Natural killer cell (primary cell): ENCODE results near the gene CTBP1. TPM values are rescaled to one million over a fixed set of nuclear protein-coding genes. Genes with fewer than 3 reads are reported as not detected.
A peak's percentile ranks its signal among the peaks of the same experiment; 100 is the strongest.

Experiments used
- ATAC-seq, 3 donors: fragments of 150-1000 bp in 2 of 3; fragments of 200-7000 bp in 1 of 3; cut with Tn5 transposase; 1 replicate in 1 of 3; 2 replicates in 2 of 3; pipeline ENCODE4 v1.10.0; 2021; ENCODE audit warnings: mild to moderate bottlenecking in 2 of 3, moderate library complexity in 2 of 3
- DNase-seq, 2 donors: peaks; one replicate each; pipeline versions ENCODE4 v3.0.0 to v3.0.0-alpha.2; 2013 to 2021; ENCODE audit warnings: mixed read lengths in 1 of 2
- H3K27ac ChIP-seq: one replicate; pipeline ENCODE4 v1.5.1; 2013; ENCODE audit warnings: mild to moderate bottlenecking, low read length
- H3K27me3 ChIP-seq: one replicate; pipeline ENCODE4 v1.6.1; 2013; ENCODE audit warnings: low read length; ENCODE audit not compliant: control insufficient read depth, insufficient read depth
- H3K36me3 ChIP-seq: one replicate; pipeline ENCODE4 v1.6.1; 2013; ENCODE audit warnings: low read length; ENCODE audit not compliant: control insufficient read depth, insufficient read depth
- H3K4me1 ChIP-seq: one replicate; pipeline ENCODE4 v1.6.1; 2013; ENCODE audit warnings: low read length; ENCODE audit not compliant: control insufficient read depth, insufficient read depth
- H3K4me3 ChIP-seq: one replicate; pipeline ENCODE4 v1.5.1; 2013; ENCODE audit warnings: low read length
- H3K9me3 ChIP-seq: one replicate; pipeline ENCODE4 v1.6.1; 2013; ENCODE audit warnings: low read length; ENCODE audit not compliant: control insufficient read depth, insufficient read depth
- H3K27ac Mint-ChIP-seq, 2 donors: one replicate each; pipeline ENCODE4 v1.8.0; 2022; ENCODE audit warnings: mild to moderate bottlenecking in 2 of 2, mixed read lengths in 2 of 2, moderate library complexity in 1 of 2
- H3K27me3 Mint-ChIP-seq, 2 donors: one replicate each; pipeline ENCODE4 v1.8.0; 2022; ENCODE audit warnings: low read depth in 2 of 2, mixed read lengths in 2 of 2
- H3K36me3 Mint-ChIP-seq: one replicate; pipeline ENCODE4 v1.8.0; 2022; ENCODE audit warnings: mixed read lengths
- H3K4me1 Mint-ChIP-seq, 2 donors: one replicate each; pipeline ENCODE4 v1.8.0; 2022; ENCODE audit warnings: mixed read lengths in 2 of 2
- H3K4me3 Mint-ChIP-seq: one replicate; pipeline ENCODE4 v1.8.0; 2022; ENCODE audit warnings: mild to moderate bottlenecking, moderate library complexity, mixed read lengths
- H3K9me3 Mint-ChIP-seq, 2 donors: one replicate each; pipeline ENCODE4 v1.8.0; 2022; ENCODE audit warnings: mixed read lengths in 2 of 2
- CTCF ChIP-seq: fragments of 200-600 bp; IDR thresholded peaks from one replicate; pipeline ENCODE4 v1.8.0; 2022; ENCODE audit warnings: antibody characterized with exemption
- WGBS: methylation state at CpG from one replicate; pipeline ENCODE4 v1.1.7; 2013; ENCODE audit warnings: missing lambda C conversion rate; ENCODE audit not compliant: insufficient coverage; 5-methylcytosine and 5-hydroxymethylcytosine counted together
- intact Hi-C: fragments of 100-400 bp; cut with micrococcal nuclease; formaldehyde crosslinking; loops from one replicate; pipeline ENCODE4 v1.14.2; 2022
- total RNA-seq, 4 donors: library from RNA; stranded (reverse); fragments of 120-200 nt in 1 of 4; gene quantifications; one replicate each; pipeline versions ENCODE4 v1.2.3 to v1.2.4, GENCODE V29; 2013 to 2022

Gene CTBP1
- total RNA-seq, 3 donors from 2014 or later (not counting 1 experiment from before 2014, with no cell fraction given) = 384 to 388 (median 388) TPM

- peaks cover 14% of the 10 kb centered on the region for H3K36me3 ChIP-seq
- H3K9me3 ChIP-seq = no peaks in the 10 kb centered on the region
- Mint-ChIP-seq H3K4me3 (no peak overlapping the region), H3K27me3 (no peaks in the 10 kb centered on the region), H3K27ac (peak overlapping the region; percentile 17 to 24), H3K36me3 (no peaks in the 10 kb centered on the region), H3K9me3 (no peaks in the 10 kb centered on the region), H3K4me1 (peaks cover 35 to 37% of the 10 kb centered on the region in 2 donors)
- H3K27ac ChIP-seq = no peak overlapping the region
- peaks cover 35% of the 10 kb centered on the region for H3K4me1 ChIP-seq
- DNase-seq (no peak), ATAC-seq (no peak)
- no peak for TF ChIP-seq CTCF
- intact Hi-C loops = no loop called here
- no peaks in the 10 kb centered on the region for H3K27me3 ChIP-seq
- H3K4me3 ChIP-seq = no peak overlapping the region
- WGBS = 89% methylated on average over 5 of the region's 5 CpGs
These were observed 84.5 kb downstream of the CTBP1 start for GRCh38 chr4:1164444-1164843.

- Mint-ChIP-seq H3K36me3 (no peaks in the 10 kb centered on the region), H3K9me3 (no peaks in the 10 kb centered on the region), H3K4me3 (no peak overlapping the region), H3K27ac (peak overlapping the region; percentile 17 to 24), H3K4me1 (peaks cover 32 to 33% of the 10 kb centered on the region in 2 donors), H3K27me3 (no peaks in the 10 kb centered on the region)
- intact Hi-C loops = no loop called here
- Histone ChIP-seq H3K4me1 (peaks cover 31% of the 10 kb centered on the region), H3K27ac (peak overlapping the region; percentile 20), H3K4me3 (no peak overlapping the region), H3K27me3 (no peaks in the 10 kb centered on the region), H3K36me3 (peaks cover 10% of the 10 kb centered on the region), H3K9me3 (no peaks in the 10 kb centered on the region)
- TF ChIP-seq CTCF = no peak
- 95% methylated on average over 2 of the region's 4 CpGs for whole genome bisulfite sequencing
- no peak for DNase-seq
- no peak for ATAC-seq
These were observed 84.9 kb downstream of the CTBP1 start for GRCh38 chr4:1164040-1164439.

Other genes with a start within 250 kb of the CTBP1 start
- 10 to 100 TPM; 28.0 to 39.8 (median 32.5) TPM for gene FGFRL1, start 237.5 kb downstream of the CTBP1 start, total RNA-seq
- 1 to 10 TPM; 1.0 to 2.0 (median 1.7) TPM for gene RNF212, start 135.6 kb downstream of the CTBP1 start, total RNA-seq
- gene SPON2, start 76.5 kb downstream of the CTBP1 start, total RNA-seq = 1,000 to 10,000 TPM; 1,124 to 1,574 (median 1,339) TPM
- 10 to 100 TPM; 63.5 to 89.2 (median 64.0) TPM for gene MAEA, start 40.8 kb upstream of the CTBP1 start, total RNA-seq
- gene UVSSA, start 98.1 kb upstream of the CTBP1 start, total RNA-seq = 10 to 100 TPM; 48.0 to 59.4 (median 56.4) TPM
- gene NKX1-1, start 157.3 kb upstream of the CTBP1 start, total RNA-seq = not detected